Stimulated activated CD8-positive, alpha-beta memory T cell treated with anti-CD3 and anti-CD28 coated beads, Interleukin-4, amount 100 ng/mL, for 4 hours (primary cell): Measurements from ENCODE around the gene SMCO4.

Experiments used
- DNase-seq, 2 donors: peaks; one replicate each; pipeline ENCODE4 v3.0.0-alpha.2; 2020; ENCODE audit warnings: low read depth in 2 of 2, low spot score in 1 of 2

The SMCO4 gene

GRCh38 chr11:93529707-93530467 lies 13.3 kb downstream of the SMCO4 start:
- no peak for DNase-seq

DNA sequence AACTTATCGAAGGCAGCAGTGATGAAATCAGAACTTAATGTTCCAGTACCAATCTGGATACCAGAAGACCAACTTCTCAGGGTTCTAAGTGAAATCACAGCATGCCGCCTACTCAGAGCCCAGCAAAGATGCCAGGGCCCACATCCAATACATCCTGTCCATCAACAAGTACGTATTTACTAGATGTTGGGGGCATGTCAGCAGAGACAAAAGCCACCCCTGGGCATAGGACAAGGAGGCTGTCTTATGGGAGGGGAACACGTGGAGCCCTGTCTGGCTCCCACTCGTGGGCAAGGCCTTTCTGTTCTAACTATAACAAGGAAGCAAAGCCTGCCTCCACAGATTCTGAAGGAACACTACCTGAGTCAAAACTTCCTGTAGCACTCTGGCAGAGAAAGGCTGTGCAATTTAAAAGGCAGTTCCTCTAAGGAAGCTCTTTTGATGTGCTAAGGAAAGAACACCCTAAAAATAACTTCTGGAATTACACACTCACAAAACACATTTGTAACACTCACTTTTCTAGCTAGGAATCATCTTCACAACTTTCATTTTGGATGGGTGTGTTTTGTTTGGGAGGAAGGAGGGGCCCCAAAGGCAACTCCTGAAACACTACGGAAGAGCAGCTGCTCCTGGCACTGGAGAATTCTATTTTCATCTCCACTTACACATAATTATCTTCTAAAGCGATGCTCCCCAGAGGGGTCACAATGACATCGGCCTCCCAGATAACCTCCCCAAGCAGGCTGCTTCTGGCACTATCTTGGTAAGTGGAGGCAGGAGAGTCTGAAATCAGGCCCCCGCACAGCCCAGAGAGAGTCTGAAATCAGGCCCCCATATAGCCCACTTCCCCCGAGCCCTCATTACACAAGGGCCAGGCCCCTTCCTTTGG lies 14.2 kb downstream of the SMCO4 start:
- DNase-seq: no peak

DNA sequence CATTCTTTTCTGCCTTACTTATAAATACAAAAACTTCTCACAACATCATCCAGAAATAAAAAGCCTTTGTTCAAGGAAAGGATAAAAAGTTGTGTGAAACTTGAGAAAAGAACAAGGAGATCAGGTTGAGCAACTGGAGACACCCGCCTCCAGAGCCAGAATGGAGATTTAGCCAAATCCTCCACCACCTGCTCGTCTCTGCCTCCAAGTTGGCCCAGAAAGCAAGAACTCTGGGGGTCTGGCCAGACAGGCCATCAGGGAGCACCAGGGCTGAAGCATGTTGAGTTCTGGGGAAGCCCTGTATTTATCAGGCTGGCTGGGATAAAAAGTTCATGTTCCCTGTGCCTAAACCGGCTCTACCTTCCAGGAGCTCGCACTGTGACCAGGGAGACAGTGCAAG lies 14.9 kb downstream of the SMCO4 start:
- no peak for DNase-seq

DNA sequence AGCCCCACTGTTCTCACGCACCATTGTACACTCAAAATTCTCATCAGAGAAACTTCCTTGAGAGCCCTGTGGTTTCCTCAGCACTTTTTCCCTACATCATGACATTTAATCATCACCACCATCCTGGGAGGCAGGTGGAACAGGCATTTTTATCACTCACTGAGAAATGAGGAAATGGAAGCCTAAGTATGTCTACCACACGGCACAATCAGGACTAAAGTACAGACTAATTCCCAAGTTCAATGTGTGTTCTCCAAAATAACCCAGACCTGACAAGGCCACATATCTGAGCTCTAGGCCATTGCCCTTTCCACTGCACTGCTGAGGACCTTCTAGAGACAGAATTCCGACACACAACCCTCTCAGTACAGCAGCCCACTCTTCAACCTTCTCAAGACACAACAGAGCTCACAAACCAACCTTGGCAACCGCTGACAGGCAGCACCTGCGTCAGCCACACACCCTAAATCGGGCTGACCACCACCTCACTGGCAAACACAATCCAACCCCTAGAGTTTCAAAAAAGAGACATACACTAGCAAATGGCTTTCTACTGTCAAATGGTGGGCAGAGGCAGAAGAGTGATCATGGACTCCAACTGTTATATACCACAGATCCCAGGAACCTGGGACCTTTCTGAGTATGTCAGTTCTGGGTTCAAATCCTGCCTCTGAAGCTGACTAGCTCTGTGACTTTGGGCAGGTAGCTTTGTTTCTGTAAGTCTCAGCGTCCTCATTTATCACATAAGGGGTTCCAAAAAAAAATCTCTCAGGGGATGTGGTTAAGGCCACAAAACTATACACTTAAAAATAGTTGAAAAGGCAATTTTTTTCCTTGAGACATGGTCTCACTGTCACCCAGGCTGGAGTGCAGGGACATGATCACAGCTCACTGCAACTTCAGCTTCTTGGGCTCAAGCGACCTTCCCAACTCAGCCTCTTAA lies 16.3 kb downstream of the SMCO4 start:
- no peak for DNase-seq

GRCh38 chr11:93526346-93526633 lies 16.9 kb downstream of the SMCO4 start:
- DNase-seq: no peak

DNA sequence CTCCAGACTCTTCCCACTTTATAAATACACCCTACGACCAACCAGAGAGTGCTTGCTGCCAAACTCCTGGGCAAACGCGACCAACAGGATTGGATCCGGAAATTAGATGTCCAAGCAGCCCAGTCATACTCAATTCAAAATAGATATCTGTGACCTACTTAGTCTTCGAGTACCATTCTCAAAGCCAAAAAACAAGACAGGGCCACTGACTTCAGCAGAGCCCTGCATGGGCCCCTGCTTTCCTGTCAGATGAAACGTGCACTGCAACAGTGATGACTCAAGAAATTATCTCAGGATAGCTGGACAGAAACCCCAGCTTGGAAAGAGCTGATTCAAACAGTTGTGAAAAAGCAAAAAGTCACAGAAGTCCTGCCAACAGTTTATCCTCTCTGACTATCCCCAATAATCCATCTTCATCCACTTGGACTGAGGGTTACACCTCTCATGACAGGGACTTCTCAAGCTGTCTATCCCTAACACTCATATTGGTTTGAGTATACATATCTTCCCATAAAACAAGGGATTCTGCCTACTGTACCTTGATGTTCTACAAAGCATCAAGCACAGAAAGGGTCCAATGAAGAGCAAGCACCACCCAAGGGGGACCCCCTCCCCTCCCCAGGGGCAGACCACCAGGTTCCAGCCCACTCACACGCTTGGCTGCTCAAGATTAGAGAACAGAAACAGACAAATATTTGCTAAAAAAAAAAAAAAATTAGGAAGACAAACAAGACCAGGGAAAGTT lies 17.4 kb downstream of the SMCO4 start:
- DNase-seq: no peak

DNA sequence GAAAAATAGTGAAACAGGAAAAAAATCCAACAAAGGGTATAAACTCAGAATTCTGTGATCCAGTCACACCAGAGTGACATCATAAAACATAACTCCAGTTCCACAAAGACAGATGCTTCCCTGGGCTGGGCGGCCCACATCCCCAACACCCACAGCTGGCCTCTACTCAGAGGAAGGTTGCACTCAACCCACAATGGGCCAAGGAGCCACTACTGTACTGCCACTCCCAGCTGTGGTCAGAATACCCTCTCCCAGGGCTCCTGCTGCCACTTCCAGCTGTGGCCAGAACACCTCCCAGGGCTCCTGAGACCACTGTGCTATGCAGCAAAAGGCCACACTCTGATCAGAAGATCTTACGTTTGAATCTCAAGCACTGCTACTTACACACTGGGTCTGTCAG lies 18.3 kb downstream of the SMCO4 start:
- DNase-seq: no peak

GRCh38 chr11:93524173-93524536 lies 19.0 kb downstream of the SMCO4 start:
- DNase-seq: no peak

- no peak for DNase-seq
These were observed 22.3 kb downstream of the SMCO4 start for GRCh38 chr11:93520726-93521509.

DNA sequence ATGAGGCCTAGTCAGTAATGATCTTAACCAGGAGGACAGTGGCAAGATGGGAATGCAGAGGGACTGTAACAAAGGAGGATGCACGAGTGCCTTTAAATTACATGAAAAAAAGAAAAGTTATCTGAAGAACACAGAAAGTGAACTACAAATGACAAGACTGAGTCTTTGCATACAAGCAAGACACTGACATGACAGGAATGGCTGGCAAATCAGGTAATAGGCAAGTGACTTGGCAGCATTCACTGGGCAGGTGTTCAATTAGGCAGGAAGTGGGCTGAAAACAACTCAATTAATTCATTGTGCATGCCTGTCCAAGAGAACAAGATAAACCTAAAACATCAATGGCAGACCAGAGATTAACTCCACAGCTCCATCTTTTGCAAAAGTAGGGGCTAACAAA lies 24.0 kb downstream of the SMCO4 start:
- DNase-seq: no peak

DNA sequence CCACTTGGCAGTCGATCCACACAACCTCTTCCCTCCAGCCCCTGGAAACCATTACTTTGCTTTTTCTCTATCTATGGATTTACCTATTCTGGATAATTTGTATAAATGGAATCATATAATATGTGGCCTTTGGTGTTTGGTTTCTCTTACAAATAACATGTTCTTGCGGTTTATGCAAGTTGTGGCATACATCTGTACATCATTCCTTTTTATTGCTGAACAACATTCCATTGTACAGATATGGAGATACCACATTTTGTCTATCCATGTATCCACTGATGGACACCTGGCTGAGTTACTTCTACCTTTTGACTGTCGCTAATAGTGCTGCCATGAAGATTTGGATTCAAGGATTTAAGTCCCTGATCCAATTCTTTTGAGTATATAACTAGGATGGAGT lies 25.1 kb downstream of the SMCO4 start:
- DNase-seq: no peak

DNA sequence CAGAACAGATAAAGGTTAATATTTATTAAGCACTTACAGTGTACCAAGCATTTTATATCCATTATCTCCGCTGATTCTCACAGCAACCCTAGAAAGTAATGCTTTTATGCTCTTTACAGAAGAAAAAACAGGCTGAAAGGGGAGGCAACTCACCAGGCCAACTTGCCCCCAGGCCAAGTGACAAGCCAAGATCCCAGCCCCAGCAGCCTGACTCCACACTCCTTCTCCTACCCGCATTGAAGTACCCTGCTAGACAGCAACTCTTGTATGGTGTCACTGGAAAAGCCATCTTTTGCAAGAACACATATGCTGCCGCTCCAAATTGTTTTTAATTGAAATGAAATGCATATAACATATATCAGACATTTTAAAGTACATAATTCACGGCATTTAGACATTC lies 25.6 kb downstream of the SMCO4 start:
- DNase-seq: no peak

DNA sequence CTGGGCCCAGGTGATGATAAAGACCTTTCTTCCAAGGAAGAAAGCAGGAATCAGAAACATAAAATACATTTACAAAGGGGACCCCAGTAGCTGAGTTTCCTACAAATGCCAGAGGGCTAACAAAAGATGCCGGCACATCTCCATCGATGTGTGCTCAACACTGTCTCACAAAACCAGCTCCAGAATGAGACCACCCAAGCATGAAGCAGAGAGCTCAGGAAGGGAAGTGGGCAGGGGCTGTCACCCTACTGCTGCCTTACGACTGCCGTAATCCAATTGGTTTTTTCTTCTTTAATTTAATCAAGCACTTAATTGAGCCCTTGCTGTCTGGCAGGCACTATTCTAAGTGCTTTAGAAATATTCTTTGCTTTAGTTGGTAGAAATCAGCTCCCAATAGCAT lies 26.1 kb downstream of the SMCO4 start:
- DNase-seq: no peak

DNA sequence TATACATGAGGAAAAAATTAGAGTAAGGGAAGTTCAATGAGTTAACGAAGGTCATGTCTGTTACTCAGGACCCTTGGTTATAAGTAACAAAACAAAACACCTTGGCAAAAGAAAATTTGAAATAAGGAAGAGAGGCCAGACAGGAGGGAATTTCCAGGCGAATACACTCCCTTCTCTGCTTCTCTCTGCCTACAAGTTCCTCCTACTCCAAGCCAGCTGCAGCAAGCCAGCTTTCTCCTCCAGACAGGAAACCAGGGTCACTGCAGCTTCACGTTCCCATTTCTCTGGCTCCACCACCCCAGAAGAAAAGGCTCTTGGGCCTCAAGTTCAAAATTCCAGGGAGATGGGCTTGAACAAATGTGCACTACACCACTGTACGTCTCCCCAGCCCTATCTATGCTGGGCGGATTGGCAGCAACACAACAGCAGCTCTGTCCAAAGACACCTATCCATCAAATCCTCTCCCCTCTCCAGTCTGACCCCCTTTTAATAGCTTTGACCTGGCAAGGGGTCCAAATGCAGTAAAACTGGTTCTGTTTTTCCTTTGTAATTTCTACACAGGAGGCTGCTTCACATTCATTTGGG lies 27.7 kb downstream of the SMCO4 start:
- DNase-seq: no peak

- no peak for DNase-seq
These were observed 28.5 kb downstream of the SMCO4 start for GRCh38 chr11:93514712-93515111.

DNA sequence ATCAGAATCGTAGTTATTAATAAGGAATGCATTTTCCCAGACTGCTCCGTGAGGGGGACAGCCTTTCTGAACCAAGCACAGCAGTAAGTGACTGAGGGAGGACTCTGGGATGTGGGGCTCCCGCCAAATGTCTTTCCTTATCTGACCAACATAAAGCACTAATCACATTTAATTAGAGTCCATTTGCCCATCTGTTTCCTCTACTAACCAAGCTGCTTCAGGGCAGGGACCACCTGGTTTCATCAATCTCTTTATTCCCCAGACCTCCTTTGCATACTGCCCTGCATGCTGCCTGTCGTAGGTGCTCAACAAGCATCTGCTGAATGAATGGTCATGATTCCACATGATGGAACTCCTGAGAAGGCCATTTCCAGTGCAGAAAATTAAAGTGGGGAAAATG lies 29.4 kb downstream of the SMCO4 start:
- no peak for DNase-seq

DNA sequence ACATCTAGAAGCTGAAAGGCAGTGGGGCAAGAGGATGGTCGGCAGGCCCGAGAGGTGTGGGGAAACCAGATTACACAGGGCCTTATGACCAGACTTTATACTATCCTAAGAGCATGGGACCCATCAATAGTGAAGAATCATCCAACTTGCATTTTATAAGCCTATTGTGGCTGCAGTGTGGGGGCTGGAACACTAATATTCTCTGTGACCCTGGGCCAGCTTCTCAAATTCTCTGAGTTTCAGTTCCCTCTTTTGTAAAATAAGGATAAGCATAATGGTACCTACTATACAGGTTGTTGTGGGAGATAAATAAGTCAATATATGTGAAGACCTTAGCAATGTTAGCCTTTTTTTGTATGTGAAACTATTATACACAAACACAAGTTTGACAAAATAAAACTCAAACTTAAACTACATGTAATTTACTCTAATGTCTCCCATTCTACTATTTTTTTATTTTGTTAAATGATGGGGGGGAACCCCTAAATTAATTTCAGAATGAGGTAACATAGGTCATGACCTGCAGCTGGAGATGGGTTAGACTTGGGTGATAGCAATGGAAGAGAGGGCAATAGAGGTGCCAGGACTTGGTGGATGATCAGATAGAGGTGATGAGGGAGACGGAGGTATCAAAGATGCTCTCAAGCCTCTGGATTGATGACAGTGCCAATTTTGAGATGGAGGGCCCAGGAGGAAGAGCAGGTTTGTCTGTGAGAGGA lies 30.1 kb downstream of the SMCO4 start:
- no peak for DNase-seq

- DNase-seq: no peak
These were observed 31.1 kb downstream of the SMCO4 start for GRCh38 chr11:93512073-93512475.

- DNase-seq: no peak
These were observed 32.9 kb downstream of the SMCO4 start for GRCh38 chr11:93510196-93510873.
